Measurements from ENCODE around the gene COA5. TPM values are rescaled to one million over a fixed set of nuclear protein-coding genes. Genes with fewer than 3 reads are reported as not detected.

Gene COA5
- total and polyA plus RNA-seq, 2 experiments from 2014 or later = 33.3 to 113 TPM

- no peak for TF ChIP-seq ETS1 (IDR thresholded peaks at IDR 0.05)
- no peak for TF ChIP-seq JUNB (IDR thresholded peaks at IDR 0.05; ENCODE audit: unreplicated experiment)
- no peak for TF ChIP-seq REST (IDR thresholded peaks at IDR 0.05; ENCODE audit: unreplicated experiment)
Measured at GRCh38 chr2:98605076-98605475, 3.2 kb downstream of the COA5 start (continued).

GRCh38 chr2:98604547-98604946 is 3.8 kb downstream of the COA5 start:
- Mint-ChIP-seq H3K4me1 (peaks cover 9% of the 10 kb centered on the region), H3K27ac (no peak overlapping the region), H3K27me3 (ENCODE audit: insufficient read depth, low read depth, poor library complexity) (peaks cover 6% of the 10 kb centered on the region), H3K9me3 (no peaks in the 10 kb centered on the region; the same call in 2 of the 3 replicates), H3K4me3 (no peak overlapping the region), H3K36me3 (ENCODE audit: low read depth) (peaks cover 36% of the 10 kb centered on the region)
- H3F3A ChIP-seq (replicated peaks; ENCODE audit: low read depth) = peaks cover 3% of the 10 kb centered on the region
- H3K27ac ChIP-seq (ENCODE audit: low read depth) = no peak overlapping the region
- no peak overlapping the region for H3K4me3 ChIP-seq
- peaks cover 8% of the 10 kb centered on the region for H4K20me1 ChIP-seq (replicated peaks; ENCODE audit: insufficient read depth)
- H3K79me2 ChIP-seq (replicated peaks; ENCODE audit: insufficient read depth) = peaks cover 45% of the 10 kb centered on the region
- H2AFZ ChIP-seq = no peak overlapping the region
- DNase-seq (ENCODE audit: low spot score) = no peak
- H3K36me3 ChIP-seq (ENCODE audit: insufficient read depth) = peaks cover 16% of the 10 kb centered on the region
- H3K4me1 ChIP-seq (ENCODE audit: insufficient read depth) = peaks cover 12% of the 10 kb centered on the region
- no peak overlapping the region for H3K4me2 ChIP-seq
- no peaks in the 10 kb centered on the region for H3K27me3 ChIP-seq (ENCODE audit: insufficient read depth)
- ATAC-seq = no peak
- no peaks in the 10 kb centered on the region for H3K9me2 ChIP-seq (ENCODE audit: insufficient read depth)
- no peak for TF ChIP-seq CREB1 (CRISPR knock-in tag; IDR thresholded peaks at IDR 0.05; ENCODE audit: low read depth)
- no peak for TF ChIP-seq ETS1 (IDR thresholded peaks at IDR 0.05)
- TF ChIP-seq EZH2phosphoT487 (IDR thresholded peaks at IDR 0.05; ENCODE audit: unreplicated experiment) = no peak
- TF ChIP-seq ZNF114 (CRISPR knock-in tag; IDR thresholded peaks at IDR 0.05) = no peak
- no peak for TF ChIP-seq ZNF462 (CRISPR knock-in tag; IDR thresholded peaks at IDR 0.05)
- no peak for TF ChIP-seq POLR2AphosphoS5 (IDR thresholded peaks at IDR 0.05; ENCODE audit: low read depth)
- no peak for TF ChIP-seq REST (IDR thresholded peaks at IDR 0.05; ENCODE audit: unreplicated experiment)
- no peak for TF ChIP-seq JUNB (IDR thresholded peaks at IDR 0.05; ENCODE audit: unreplicated experiment)
- no peak for TF ChIP-seq STAT1 (IDR thresholded peaks at IDR 0.05; ENCODE audit: unreplicated experiment)
